Epithelial cell of proximal tubule (primary cell): ENCODE data around the gene RANBP17. TPM values are rescaled to one million over a fixed set of nuclear protein-coding genes. Genes with fewer than 3 reads are reported as not detected.

ENCODE experiments used
- DNase-seq: peaks from one replicate; pipeline ENCODE4 v3.0.0-alpha.2; 2011; ENCODE audit warnings: low read depth
- H3K4me3 ChIP-seq: 2 replicates; pipeline ENCODE4 v1.5.1; 2011; ENCODE audit warnings: low read depth, mild to moderate bottlenecking, low read length
- CTCF ChIP-seq: conservative IDR thresholded peaks from 2 replicates; pipeline ENCODE4 v1.5.1; 2012; ENCODE audit warnings: low read depth, mild to moderate bottlenecking, low read length
- total RNA-seq: library from RNA; depleted of rRNA; stranded (reverse); fragments of >200 nt; gene quantifications from 2 replicates; pipeline ENCODE4 v1.2.3, GENCODE V29; 2015

Gene RANBP17
- total RNA-seq, 1 donor from 2014 or later: 15.0 TPM

- no peak for TF ChIP-seq CTCF
- H3K4me3 ChIP-seq: no peak overlapping the region
- DNase-seq: no peak
These were observed 241.2 kb downstream of the RANBP17 start for GRCh38 chr5:171102877-171103610.

- no peak overlapping the region for H3K4me3 ChIP-seq
- DNase-seq: no peak
- no peak for TF ChIP-seq CTCF
These were observed 245.9 kb downstream of the RANBP17 start for GRCh38 chr5:171107669-171108068.

GRCh38 chr5:171115519-171115918 is 253.7 kb downstream of the RANBP17 start:
- no peak for TF ChIP-seq CTCF
- H3K4me3 ChIP-seq: no peak overlapping the region
- DNase-seq: no peak

- DNase-seq: no peak
- no peak overlapping the region for H3K4me3 ChIP-seq
- TF ChIP-seq CTCF: no peak
These were observed 254.9 kb downstream of the RANBP17 start for GRCh38 chr5:171116719-171117118.

- H3K4me3 ChIP-seq: no peak overlapping the region
- no peak for TF ChIP-seq CTCF
- no peak for DNase-seq
These were observed 259.3 kb downstream of the RANBP17 start for GRCh38 chr5:171120986-171121622.

- no peak for TF ChIP-seq CTCF
These were observed 259.8 kb downstream of the RANBP17 start for GRCh38 chr5:171121638-171122037.

GRCh38 chr5:171122372-171122771 is 260.6 kb downstream of the RANBP17 start:
- no peak overlapping the region for H3K4me3 ChIP-seq
- TF ChIP-seq CTCF: no peak
- no peak for DNase-seq

More at GRCh38 chr5:171121638-171122037, 259.8 kb downstream of the RANBP17 start:
- no peak for DNase-seq
- H3K4me3 ChIP-seq: no peak overlapping the region
